ENCODE results near the gene ZFPM1. TPM values are rescaled to one million over a fixed set of nuclear protein-coding genes. Genes with fewer than 3 reads are reported as not detected.

ZFPM1 gene
- total RNA-seq, 1 donor from 2014 or later, result 5.7 TPM

- no peaks in the 10 kb centered on the region for H3K36me3 Mint-ChIP-seq (ENCODE audit: unreplicated experiment)
- TF ChIP-seq CTCF (IDR thresholded peaks at IDR 0.05), result no peak
- no peaks in the 10 kb centered on the region for H3K4me1 Mint-ChIP-seq (ENCODE audit: unreplicated experiment)
- DNase-seq (ENCODE audit: extremely low spot score, unreplicated experiment), result no peak
- peaks cover 3% of the 10 kb centered on the region for H3K27me3 Mint-ChIP-seq (ENCODE audit: unreplicated experiment)
- H3K27ac Mint-ChIP-seq (ENCODE audit: unreplicated experiment), result no peak overlapping the region
- no peak overlapping the region for H3K4me3 Mint-ChIP-seq (ENCODE audit: unreplicated experiment)
- no peaks in the 10 kb centered on the region for H3K9me3 Mint-ChIP-seq (ENCODE audit: unreplicated experiment)
Measured at GRCh38 chr16:88446061-88446460, 7.0 kb upstream of the ZFPM1 start.

DNA sequence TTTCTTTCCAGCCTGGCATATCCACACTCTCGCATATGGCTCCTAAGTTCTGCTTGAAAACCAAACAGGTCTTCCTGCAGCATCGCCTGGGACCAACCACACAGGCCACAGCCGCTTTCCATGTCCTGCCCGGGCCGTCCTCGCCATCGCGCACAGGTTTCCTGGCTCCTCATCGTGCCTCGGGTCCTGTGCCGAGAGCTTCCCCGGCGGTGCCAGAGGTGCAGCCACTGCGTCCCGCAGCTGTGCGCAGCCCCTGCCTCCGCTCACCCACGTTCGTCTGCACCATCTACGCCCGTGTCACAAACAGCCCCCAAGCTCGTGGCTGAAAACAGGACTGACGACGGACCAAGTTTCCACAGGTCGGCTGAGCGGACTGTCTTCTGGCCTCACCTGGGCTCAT is 6.3 kb upstream of the ZFPM1 start:
- H3K4me1 Mint-ChIP-seq (ENCODE audit: unreplicated experiment), result no peaks in the 10 kb centered on the region
- no peak overlapping the region for H3K27ac Mint-ChIP-seq (ENCODE audit: unreplicated experiment)
- H3K27me3 Mint-ChIP-seq (ENCODE audit: unreplicated experiment), result peaks cover 3% of the 10 kb centered on the region
- H3K4me3 Mint-ChIP-seq (ENCODE audit: unreplicated experiment), result no peak overlapping the region
- H3K9me3 Mint-ChIP-seq (ENCODE audit: unreplicated experiment), result no peaks in the 10 kb centered on the region
- no peak for TF ChIP-seq CTCF (IDR thresholded peaks at IDR 0.05)
- no peak for DNase-seq (ENCODE audit: extremely low spot score, unreplicated experiment)
- no peaks in the 10 kb centered on the region for H3K36me3 Mint-ChIP-seq (ENCODE audit: unreplicated experiment)

DNA sequence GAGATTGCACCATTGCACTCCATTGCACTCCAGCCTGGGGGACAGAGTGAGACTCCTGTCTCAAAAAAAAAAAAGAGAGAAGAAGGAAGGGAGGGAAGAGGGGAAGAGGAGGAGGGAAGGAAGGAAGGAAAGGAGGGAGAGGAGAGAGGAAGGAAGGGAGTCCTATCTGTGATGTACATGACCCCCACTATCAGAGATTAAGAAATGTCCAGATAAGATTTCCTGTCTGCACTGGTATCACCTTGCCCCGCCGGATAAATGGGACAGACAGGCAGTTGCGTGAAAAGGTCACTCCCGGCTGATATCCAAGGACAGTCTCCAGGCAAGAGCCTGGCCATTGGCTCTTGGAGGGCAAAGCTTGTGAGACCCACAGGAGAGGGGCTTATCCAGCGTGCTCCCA is 5.2 kb upstream of the ZFPM1 start:
- Mint-ChIP-seq H3K27me3 (ENCODE audit: unreplicated experiment) (peaks cover 3% of the 10 kb centered on the region), H3K36me3 (ENCODE audit: unreplicated experiment) (no peaks in the 10 kb centered on the region), H3K9me3 (ENCODE audit: unreplicated experiment) (no peaks in the 10 kb centered on the region), H3K27ac (ENCODE audit: unreplicated experiment) (no peak overlapping the region), H3K4me1 (ENCODE audit: unreplicated experiment) (peaks cover 5% of the 10 kb centered on the region), H3K4me3 (ENCODE audit: unreplicated experiment) (no peak overlapping the region)
- DNase-seq (ENCODE audit: extremely low spot score, unreplicated experiment), result no peak
- no peak for TF ChIP-seq CTCF (IDR thresholded peaks at IDR 0.05)

- Mint-ChIP-seq H3K9me3 (ENCODE audit: unreplicated experiment) (no peaks in the 10 kb centered on the region), H3K4me1 (ENCODE audit: unreplicated experiment) (peaks cover 5% of the 10 kb centered on the region), H3K27ac (ENCODE audit: unreplicated experiment) (no peak overlapping the region), H3K4me3 (ENCODE audit: unreplicated experiment) (no peak overlapping the region), H3K27me3 (ENCODE audit: unreplicated experiment) (peaks cover 3% of the 10 kb centered on the region), H3K36me3 (ENCODE audit: unreplicated experiment) (no peaks in the 10 kb centered on the region)
- DNase-seq (ENCODE audit: extremely low spot score, unreplicated experiment), result no peak
- no peak for TF ChIP-seq CTCF (IDR thresholded peaks at IDR 0.05)
Measured at GRCh38 chr16:88448461-88449266, 4.4 kb upstream of the ZFPM1 start.

GRCh38 chr16:88449267-88449561 is 3.9 kb upstream of the ZFPM1 start:
- Mint-ChIP-seq H3K36me3 (ENCODE audit: unreplicated experiment) (no peaks in the 10 kb centered on the region), H3K4me1 (ENCODE audit: unreplicated experiment) (peaks cover 6% of the 10 kb centered on the region), H3K9me3 (ENCODE audit: unreplicated experiment) (no peaks in the 10 kb centered on the region), H3K27ac (ENCODE audit: unreplicated experiment) (no peak overlapping the region), H3K4me3 (ENCODE audit: unreplicated experiment) (no peak overlapping the region), H3K27me3 (ENCODE audit: unreplicated experiment) (peaks cover 3% of the 10 kb centered on the region)
- TF ChIP-seq CTCF (IDR thresholded peaks at IDR 0.05), result no peak
- DNase-seq (ENCODE audit: extremely low spot score, unreplicated experiment), result no peak

Measured in osteocyte (in vitro differentiated cells).